ENCODE measurements around the gene ARMC5. TPM values are rescaled to one million over a fixed set of nuclear protein-coding genes. Genes with fewer than 3 reads are reported as not detected.

Gene ARMC5
- total and polyA plus RNA-seq, 2 experiments from 2014 or later, result 7.0 to 11.2 TPM

DNA sequence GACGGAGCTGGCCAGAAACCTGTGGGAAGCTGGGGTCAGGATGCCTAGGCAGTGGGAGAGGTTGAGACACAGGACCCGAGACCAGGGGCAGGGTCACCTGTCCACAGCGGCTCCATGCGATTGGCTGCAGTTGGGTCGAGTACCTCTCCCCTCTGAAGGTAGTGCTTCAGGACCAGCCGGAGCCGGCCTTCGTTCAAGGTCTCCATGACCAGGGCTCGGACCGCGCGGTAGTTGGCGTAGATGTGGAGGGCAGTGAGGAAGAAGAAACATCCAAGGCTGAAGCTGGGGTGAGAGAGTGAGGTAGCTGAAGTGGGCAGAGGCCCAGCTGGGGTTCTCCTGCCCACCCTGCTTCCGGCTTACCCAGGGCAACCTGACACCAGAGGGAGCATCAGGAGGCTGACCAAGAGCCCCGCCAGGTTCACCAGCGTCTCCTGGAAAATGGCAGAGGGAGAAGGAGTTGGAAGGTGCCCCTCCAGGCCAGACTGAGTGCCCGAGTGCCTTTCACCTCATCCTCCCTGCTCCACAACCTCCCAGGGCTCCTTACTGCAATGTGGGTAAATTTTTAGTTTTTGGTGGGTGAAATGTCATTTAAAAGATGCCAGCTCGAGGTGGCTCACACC, 34.3 kb downstream of the ARMC5 start:
- H4K20me1 ChIP-seq (ENCODE audit: insufficient read depth), result no peaks in the 10 kb centered on the region
- H3K4me2 ChIP-seq (ENCODE audit: unreplicated experiment), result no peak overlapping the region
- in situ Hi-C loops (cut with MboI), result no loop called here
- H3K9ac ChIP-seq, result no peak overlapping the region
- H3K4me1 ChIP-seq (ENCODE audit: insufficient read depth), result no peaks in the 10 kb centered on the region
- TF ChIP-seq EZH2 (IDR thresholded peaks at IDR 0.05; ENCODE audit: insufficient read depth, poor library complexity, severe bottlenecking) (no peak), EZH2phosphoT487 (IDR thresholded peaks at IDR 0.05; ENCODE audit: insufficient read depth, low read depth) (no peak)
- no peaks in the 10 kb centered on the region for H3K9me3 ChIP-seq (ENCODE audit: low read depth)
- 91 to 96% methylated on average over 17 to 18 of the region's 18 CpGs for WGBS, 2 experiments (ENCODE audit: low coverage in 1 of 2, low lambda C conversion rate in 2 of 2, missing lambda C conversion rate in 2 of 2)
- no peak for DNase-seq
- H3K79me2 ChIP-seq (ENCODE audit: insufficient read depth), result no peaks in the 10 kb centered on the region
- H3F3A ChIP-seq (ENCODE audit: insufficient read depth), result no peaks in the 10 kb centered on the region
- H3K36me3 ChIP-seq (ENCODE audit: low read depth), result no peaks in the 10 kb centered on the region; the same call in 1 of the 2 replicates
- H3K4me3 ChIP-seq, result no peak overlapping the region
- H3K9me2 ChIP-seq (ENCODE audit: insufficient read depth), result no peaks in the 10 kb centered on the region
- H3K27ac ChIP-seq, result no peak overlapping the region
- no peak overlapping the region for H2AFZ ChIP-seq
- H3K27me3 ChIP-seq (replicated peaks; ENCODE audit: insufficient read depth), result no peaks in the 10 kb centered on the region

DNA sequence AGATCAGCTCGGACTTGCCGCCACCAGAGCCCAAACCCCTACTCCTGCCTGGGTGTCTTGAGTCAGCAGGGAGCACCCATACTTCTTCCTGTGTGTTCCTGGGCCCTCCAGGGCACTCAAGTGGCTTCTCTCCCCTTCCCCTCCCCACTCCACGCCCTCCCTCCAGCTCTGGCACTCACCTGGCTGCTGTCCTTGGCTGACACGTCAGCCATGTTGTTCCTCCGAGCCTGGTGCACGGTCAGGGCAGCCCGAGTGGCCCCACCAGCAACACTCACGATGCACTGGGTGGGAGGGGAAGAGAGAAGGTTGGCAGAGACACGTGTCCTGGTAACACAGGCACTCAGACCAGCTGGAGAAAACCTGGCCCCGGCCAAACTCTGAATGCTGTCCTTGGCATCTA, 37.4 kb downstream of the ARMC5 start:
- Histone ChIP-seq H3K79me2 (ENCODE audit: insufficient read depth) (peaks cover 8% of the 10 kb centered on the region; the same call in 1 of the 2 replicates), H3K9me2 (ENCODE audit: insufficient read depth) (no peaks in the 10 kb centered on the region), H3K4me3 (no peak overlapping the region), H3K9ac (no peak overlapping the region), H2AFZ (no peak overlapping the region), H3K4me2 (ENCODE audit: unreplicated experiment) (no peak overlapping the region), H3K36me3 (ENCODE audit: low read depth) (no peaks in the 10 kb centered on the region; the same call in 1 of the 2 replicates), H3K9me3 (ENCODE audit: low read depth) (no peaks in the 10 kb centered on the region), H4K20me1 (ENCODE audit: insufficient read depth) (no peaks in the 10 kb centered on the region), H3K4me1 (ENCODE audit: insufficient read depth) (no peaks in the 10 kb centered on the region), H3K27ac (no peak overlapping the region), H3F3A (ENCODE audit: insufficient read depth) (no peaks in the 10 kb centered on the region; the same call in 1 of the 2 replicates), H3K27me3 (replicated peaks; ENCODE audit: insufficient read depth) (no peaks in the 10 kb centered on the region)
- TF ChIP-seq EZH2 (IDR thresholded peaks at IDR 0.05; ENCODE audit: insufficient read depth, poor library complexity, severe bottlenecking), result no peak
- no peak for TF ChIP-seq EZH2phosphoT487 (IDR thresholded peaks at IDR 0.05; ENCODE audit: insufficient read depth, low read depth)
- 81 to 82% methylated on average over 8 to 10 of the region's 10 CpGs for WGBS, 2 experiments (ENCODE audit: low coverage in 1 of 2, low lambda C conversion rate in 2 of 2, missing lambda C conversion rate in 2 of 2)
- in situ Hi-C loops (cut with MboI), result no loop called here
- no peak for DNase-seq

GRCh38 chr16:31498493-31498892, 39.2 kb downstream of the ARMC5 start:
- no peak for DNase-seq
- no peaks in the 10 kb centered on the region for H3K9me2 ChIP-seq (ENCODE audit: insufficient read depth)
- H3K4me2 ChIP-seq (ENCODE audit: unreplicated experiment), result no peak overlapping the region
- no peak overlapping the region for H2AFZ ChIP-seq
- TF ChIP-seq EZH2 (IDR thresholded peaks at IDR 0.05; ENCODE audit: insufficient read depth, poor library complexity, severe bottlenecking) (no peak), EZH2phosphoT487 (IDR thresholded peaks at IDR 0.05; ENCODE audit: insufficient read depth, low read depth) (no peak)
- peaks cover 5% of the 10 kb centered on the region; the same call in 1 of the 2 replicates for H3K4me1 ChIP-seq (ENCODE audit: insufficient read depth)
- no peak overlapping the region for H3K4me3 ChIP-seq
- no peak overlapping the region for H3K27ac ChIP-seq
- H3K79me2 ChIP-seq (ENCODE audit: insufficient read depth), result peaks cover 9% of the 10 kb centered on the region; the same call in 1 of the 2 replicates
- no peaks in the 10 kb centered on the region; the same call in 1 of the 2 replicates for H3K36me3 ChIP-seq (ENCODE audit: low read depth)
- H4K20me1 ChIP-seq (ENCODE audit: insufficient read depth), result no peaks in the 10 kb centered on the region
- peaks cover 8% of the 10 kb centered on the region; the same call in 1 of the 2 replicates for H3F3A ChIP-seq (ENCODE audit: insufficient read depth)
- H3K27me3 ChIP-seq (replicated peaks; ENCODE audit: insufficient read depth), result no peaks in the 10 kb centered on the region
- WGBS, 2 experiments (ENCODE audit: low coverage in 1 of 2, low lambda C conversion rate in 2 of 2, missing lambda C conversion rate in 2 of 2), result 97 to 99% methylated on average over 8 of the region's 8 CpGs
- H3K9me3 ChIP-seq (ENCODE audit: low read depth), result no peaks in the 10 kb centered on the region
- H3K9ac ChIP-seq, result no peak overlapping the region
- in situ Hi-C loops (cut with MboI), result no loop called here

DNA sequence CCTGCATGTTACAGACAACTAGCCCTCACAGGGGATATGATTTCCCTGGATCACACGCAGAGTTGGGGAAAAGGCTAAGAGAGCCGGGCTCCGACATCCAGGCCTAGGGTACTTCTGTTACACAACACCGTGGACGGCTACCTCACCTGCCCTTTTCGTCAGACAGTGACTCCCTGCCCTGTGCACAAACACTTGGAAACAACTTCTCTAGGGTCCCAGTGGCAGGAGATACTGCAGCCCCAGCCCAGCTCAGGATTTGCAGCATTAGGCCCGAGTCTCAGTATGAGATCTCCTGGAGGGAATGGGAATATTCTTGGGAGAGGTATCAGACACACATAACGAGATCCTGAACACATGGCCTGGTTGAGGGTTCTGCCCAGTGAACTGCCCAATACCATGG, 40.6 kb downstream of the ARMC5 start:
- Histone ChIP-seq H3K79me2 (ENCODE audit: insufficient read depth) (peaks cover 9% of the 10 kb centered on the region; the same call in 1 of the 2 replicates), H3K9me3 (ENCODE audit: low read depth) (no peaks in the 10 kb centered on the region), H3K9ac (no peak overlapping the region), H2AFZ (no peak overlapping the region), H3K4me2 (ENCODE audit: unreplicated experiment) (no peak overlapping the region), H3K36me3 (ENCODE audit: low read depth) (no peaks in the 10 kb centered on the region; the same call in 1 of the 2 replicates), H4K20me1 (ENCODE audit: insufficient read depth) (no peaks in the 10 kb centered on the region), H3K9me2 (ENCODE audit: insufficient read depth) (no peaks in the 10 kb centered on the region), H3F3A (ENCODE audit: insufficient read depth) (peaks cover 8% of the 10 kb centered on the region; the same call in 1 of the 2 replicates), H3K4me3 (no peak overlapping the region), H3K27me3 (replicated peaks; ENCODE audit: insufficient read depth) (no peaks in the 10 kb centered on the region), H3K4me1 (ENCODE audit: insufficient read depth) (peaks cover 5% of the 10 kb centered on the region; the same call in 1 of the 2 replicates), H3K27ac (no peak overlapping the region)
- TF ChIP-seq EZH2 (IDR thresholded peaks at IDR 0.05; ENCODE audit: insufficient read depth, poor library complexity, severe bottlenecking), result no peak
- no peak for TF ChIP-seq EZH2phosphoT487 (IDR thresholded peaks at IDR 0.05; ENCODE audit: insufficient read depth, low read depth)
- in situ Hi-C loops (cut with MboI), result no loop called here
- DNase-seq, result no peak
- 94 to 96% methylated on average over 8 of the region's 8 CpGs for WGBS, 2 experiments (ENCODE audit: low coverage in 1 of 2, low lambda C conversion rate in 2 of 2, missing lambda C conversion rate in 2 of 2)
